NK-92 treated with Interleukin-12 subunit alpha and Interleukin-12 subunit beta, amount 100 ng/mL, for 24 hours (cell line): ENCODE data around the gene PBLD.

Experiments
- DNase-seq: peaks from one replicate; lab custom pipeline; 2025; lab: John Stamatoyannopoulos, UW

The PBLD gene

DNA sequence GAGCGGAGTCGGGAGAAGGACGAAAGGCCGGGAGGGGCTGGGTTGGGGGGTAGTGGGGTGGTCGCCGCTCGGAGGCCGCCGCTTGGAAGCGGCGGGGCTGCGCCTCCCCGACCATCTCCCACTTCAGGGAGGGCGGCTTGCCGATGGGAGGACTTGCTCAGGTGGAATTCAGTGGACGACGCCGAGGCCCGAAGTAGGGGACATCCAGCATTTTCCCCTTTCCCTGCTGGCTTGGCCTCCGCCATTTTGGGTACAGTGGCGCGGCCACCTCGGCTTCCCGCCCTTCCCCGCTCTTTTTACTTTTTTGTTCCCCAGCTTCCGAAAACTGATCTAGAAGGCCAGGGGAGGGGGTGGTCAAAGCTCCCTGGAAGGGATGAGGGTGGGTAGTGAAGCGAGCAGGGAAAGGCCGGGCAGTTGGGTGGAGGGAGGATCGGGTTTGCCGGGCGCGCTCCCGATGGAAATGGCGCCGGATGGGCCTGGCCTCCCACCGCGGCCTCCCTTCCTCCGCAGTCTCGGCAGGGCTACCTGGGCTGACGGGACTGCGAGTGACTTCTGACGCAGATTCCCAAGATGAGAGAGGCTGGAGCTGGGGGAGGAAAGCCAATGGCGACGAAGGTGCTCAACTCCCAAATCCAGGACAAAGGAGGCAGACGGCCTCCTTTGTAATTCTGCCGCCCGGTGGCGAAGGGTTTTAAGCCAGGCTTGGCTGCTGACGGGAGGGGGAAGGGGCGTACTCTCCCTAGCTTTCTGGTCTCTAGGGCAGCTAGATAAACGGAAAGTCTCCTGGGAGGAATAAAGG is at the start of gene PBLD:
PBLD (minus strand) TSS at position 670 of the 799 bp plus-strand sequence. CDS start 26,084 bp downstream, outside the sequence.
- peak; percentile 51 for DNase-seq

DNA sequence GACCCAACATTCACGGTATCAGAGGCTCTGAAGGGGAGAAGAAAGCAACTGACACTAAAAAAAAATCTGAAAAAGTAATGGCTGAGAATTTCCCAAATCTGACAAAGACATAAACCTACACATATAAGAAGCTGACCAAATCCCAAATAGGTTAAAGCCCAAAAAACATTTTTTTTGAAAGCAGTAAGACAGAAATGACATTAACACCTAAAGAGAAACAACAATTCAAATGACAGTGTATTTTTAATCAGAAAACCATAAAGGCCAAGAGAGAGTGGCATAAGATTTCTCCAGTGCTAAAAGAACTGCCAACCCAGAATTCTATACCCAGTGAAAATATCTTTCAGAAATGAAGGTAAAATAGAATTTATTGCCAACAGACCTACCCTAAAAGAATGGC is 38.9 kb upstream of the PBLD start:
- no peak for DNase-seq

DNA sequence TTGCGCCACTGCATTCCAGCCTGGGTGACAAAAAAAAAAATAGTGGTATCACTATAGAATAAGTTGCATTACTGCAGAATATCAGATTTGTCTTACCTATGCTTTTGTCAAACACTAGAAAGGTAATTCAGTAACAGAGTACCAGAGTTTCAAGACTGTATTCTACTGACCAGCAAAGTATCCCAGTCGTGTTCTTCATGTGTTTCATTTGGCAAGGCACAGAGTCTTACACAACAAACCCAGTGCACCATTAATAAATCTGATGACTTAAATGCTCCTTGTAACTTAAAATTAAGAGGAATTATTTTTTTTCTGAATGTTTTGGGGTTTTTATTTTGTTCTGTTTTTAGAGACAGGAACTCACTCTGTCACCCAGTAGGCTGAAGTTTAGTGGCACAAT is 34.4 kb upstream of the PBLD start:
- no peak for DNase-seq

DNA sequence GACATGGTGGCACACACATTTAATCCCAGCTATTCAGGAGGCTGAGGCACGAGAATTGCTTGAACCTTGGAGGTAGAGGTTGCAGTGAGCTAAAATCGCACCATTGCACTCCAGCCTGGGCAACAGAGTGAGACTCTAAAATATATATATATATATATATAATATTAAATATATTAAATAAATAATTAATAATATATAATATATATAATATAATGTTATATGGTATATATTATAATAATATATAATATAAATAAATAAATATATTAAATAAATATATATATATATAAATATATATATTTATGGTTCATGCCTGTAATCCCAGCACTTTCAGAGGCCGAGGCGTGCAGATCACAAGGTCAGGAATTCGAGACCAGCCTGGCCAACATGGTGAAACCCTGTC is 33.9 kb upstream of the PBLD start:
- no peak for DNase-seq

DNA sequence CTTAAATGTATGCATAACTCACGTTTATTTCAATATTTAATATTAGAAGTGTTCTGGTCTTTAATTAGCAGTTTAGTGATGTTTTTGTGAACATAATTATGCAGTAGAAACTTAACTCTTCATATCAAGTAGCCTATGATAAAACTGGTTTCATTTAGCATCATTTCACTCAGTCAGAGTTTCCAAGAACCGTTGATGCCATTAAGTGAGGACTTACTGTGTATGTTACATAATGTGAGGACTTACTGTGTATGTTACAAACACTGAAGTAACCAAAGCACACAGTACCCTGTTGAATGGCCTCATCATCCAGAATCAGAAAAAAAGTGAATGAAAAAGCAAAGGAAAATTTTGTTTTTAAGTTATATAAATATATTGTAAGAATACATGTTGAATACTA is 32.9 kb upstream of the PBLD start:
- no peak for DNase-seq

DNA sequence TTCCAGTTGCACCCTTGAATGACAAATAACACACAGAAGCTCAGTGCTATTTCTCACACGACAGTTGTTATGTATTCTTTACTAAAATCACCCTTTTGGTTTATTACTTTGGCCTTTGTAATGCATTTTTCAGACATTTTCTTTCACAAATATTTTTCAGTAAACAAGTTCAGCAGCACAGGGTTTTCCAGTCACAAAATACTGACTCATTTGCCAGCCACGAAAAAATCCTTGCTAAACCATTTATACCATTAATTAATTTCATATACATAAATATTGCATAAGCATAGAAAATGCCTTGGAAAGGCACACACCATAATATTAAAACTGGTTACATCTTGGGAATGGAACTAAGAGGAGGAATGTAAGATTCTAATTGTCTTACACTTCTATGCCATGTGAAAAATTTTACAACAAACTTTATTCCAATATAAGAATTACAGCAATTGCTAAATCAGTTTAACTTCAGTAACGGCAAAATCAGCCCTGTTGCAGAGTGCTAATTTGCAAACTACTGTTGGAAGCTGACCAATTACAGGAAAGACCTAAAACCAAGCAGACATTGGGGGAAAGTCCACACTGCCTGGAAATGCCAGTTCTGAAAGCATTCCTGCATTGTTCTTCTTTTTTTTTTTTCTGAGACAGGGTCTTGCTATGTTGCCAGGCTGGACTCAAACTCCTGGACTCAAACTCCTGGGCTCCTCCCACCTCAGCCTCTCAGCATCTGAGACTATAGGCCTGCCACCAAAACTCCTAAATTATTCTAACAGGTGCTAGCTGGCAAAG is 31.6 kb upstream of the PBLD start:
- DNase-seq = no peak

DNA sequence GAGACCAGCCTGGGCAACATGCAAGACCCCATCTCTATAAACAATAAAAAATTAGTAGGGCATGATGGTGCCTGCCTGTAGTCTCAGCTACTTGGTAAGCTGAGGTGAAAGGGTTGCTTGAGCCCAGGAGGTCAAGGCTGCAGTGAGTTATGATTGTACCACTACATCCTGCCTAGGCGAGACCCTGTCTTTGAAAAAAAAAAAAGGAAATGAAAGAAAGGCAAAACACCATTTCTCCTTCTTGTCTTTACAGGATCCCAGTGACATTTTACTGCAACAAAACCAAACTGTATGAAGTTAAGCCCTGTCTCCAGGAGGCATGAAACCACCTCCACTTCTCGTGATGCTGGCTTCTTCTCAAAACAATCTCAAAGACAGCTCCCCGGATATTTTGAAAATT is 29.9 kb upstream of the PBLD start:
- no peak for DNase-seq

DNA sequence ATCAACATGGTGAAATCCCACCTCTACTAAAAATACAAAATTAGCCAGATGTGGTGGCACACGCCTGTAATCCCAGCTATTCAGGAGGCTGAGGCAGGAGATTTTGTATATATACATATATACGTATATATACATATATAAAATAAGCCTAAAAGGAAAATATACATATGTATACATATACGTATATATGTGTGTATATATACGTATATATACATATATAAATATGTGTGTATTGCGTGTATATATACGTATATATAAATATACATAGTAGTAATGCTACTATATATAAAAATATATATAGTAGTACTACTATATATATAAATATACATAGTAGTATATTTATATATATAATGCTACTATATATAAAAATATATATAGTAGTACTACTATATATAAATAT is 26.5 kb upstream of the PBLD start:
- DNase-seq = no peak

DNA sequence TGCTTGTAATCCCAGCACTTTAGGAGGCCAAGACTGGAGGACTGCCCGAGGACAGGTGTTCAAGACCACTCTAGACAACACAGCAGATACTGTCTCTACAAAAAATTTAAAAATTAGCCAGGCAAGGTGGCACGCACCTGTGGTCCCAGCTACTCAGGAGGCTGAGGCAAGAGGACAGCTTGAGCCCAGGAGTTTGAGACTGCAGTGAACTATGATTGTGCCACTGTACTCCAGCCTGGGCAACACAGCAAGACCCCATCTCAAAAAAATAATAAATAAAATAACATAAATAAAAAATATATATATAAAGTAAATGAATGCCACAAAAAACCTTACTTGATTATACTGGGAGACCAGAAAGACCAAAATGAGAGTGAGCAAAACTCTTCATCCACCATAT is 20.8 kb upstream of the PBLD start:
- DNase-seq = no peak

DNA sequence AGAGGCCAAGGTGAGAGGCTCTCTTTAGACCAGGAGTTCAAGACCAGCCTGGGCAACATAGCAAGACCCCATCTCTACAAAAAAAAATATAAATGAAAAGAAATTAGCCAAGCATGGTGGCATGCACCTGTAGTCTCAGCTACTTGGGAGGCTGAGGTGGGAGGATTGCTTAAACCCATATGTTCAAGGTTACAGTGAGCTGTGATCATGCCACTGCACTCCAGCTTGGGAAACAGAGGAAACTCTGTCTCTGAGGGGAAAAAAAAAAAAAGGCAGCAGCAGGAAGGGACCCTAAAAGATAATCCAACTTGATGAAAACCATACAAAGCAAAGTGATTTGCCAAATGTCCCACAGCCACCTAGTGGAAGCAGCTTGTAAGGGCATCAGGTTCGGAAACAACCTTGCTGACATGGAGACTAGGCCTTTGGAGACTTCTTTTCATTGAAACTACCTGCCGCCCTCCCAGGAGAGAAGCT is 15.6 kb upstream of the PBLD start:
- DNase-seq = peak; percentile 3

DNA sequence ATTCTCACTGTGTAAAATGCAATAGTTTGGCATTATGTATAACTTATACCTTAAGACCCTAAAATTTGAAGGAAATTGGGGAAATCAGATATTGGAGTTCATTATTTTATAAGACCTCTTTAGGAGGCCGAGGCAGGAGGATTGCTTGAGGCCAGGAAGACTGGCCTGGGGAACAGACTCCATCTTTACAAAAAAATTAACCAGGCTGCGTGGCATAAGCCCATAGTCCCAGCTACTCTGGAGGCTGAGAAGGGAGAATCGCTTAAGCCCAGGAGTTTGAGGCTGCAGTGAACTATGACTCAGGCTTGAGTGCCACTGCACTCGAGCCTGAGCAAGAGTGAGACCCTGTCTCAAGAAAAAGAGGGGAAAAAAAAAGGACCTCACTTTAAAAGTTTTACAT is 14.0 kb upstream of the PBLD start:
- DNase-seq = no peak

DNA sequence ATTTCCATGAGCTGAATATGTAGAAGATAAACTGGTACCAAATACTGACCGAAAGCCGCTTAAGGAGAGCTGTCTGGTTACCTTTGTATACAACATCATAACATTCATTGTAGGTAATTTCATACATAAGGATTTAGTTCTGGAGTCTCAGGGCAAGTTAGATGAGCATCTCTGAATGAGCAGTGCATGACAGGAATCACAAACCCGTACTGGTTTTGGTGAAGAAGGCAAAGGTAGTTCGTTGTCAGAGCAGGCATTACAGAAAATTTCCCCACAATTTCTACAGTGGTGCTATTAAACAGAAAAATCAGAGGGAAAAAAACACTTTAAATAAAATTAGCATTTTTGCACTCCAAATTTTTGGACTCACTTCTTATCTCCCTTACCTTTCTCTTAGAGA is 12.9 kb upstream of the PBLD start:
- no peak for DNase-seq

DNA sequence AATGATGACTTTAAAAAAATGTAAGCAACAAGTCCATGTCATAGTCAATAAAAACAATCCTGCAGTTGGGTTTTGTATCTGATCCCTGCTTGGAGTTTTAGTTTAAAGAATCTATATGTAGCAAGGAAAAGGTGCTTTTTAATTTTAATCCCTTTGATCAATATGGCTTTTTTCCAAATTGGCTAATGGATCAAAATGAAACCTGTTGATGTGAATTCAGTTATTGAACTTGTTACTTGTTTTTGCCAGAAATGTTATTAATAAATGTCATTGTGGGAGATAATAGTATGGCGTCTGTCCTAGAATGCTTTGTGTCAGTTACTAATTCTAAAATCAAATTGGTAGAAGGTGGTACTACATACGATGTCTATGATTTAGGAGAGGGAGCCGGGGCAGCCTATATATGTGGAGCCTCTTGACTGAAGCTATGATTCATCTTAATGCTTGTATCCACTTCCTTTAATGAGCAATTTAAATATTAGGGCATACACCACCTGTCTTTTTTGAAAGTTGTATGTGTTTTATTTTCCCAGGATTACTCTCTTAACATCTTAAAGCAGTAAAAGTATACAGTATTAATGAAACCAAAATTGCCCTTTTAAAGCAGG is 10.3 kb upstream of the PBLD start:
- DNase-seq = no peak

DNA sequence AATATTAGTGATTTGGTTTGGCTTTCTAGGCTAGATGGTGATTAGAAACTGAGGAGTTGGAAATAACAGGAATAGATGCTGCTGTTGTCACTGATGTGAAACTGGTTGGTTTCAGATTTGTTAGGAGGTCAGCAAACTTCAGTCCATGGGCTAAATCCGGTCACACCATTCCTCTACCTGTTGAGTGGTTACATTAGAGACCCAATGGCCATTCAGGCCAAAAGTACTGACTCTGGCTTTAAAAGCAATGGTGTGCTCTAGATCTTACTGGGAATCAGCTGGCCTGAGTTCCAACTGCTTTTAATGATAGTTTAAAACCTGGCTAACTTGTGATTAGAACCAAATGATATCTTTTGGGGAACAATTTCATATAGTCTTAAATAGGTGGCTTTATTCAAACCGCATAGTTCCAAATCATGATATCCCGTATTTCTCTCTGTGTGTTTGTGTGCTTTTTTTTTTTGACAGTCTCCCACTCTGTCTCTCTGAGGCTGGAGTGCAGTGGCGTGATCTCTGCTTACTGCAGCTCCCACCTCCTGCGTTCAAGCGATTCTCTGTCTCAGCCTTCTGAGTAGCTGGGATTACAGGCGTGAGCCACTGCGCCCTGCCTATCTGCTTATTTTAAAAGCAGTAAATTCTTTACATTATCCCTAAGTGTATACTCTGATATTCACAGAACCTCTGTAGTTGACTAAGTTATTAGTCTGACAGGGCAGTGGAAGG is 7.8 kb upstream of the PBLD start:
- DNase-seq = no peak

DNA sequence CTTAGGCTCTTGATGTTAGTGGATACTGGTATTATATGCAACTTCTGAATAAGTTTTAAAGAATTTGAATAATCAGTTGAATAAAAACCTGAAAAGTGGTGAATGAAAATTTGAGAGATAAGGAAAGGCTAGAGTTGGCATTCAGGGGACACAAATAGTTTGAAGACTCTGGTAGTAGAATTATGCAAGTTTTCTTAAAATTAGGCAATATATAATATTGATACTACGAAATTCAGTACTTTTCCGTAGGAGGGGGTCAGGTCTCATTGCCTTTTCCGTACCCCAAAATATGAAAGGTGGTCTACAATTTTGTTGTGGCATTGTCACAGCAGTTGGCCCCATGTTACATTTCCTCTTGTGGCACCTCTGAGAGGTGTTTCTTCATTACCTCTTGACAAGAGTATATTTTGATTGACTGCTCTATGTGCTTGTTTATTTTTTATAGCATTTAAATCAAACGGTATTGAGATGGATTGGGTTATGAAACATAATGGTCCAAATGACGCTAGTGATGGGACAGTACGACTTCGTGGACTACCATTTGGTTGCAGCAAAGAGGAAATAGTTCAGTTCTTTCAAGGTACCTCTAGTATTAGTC is 4.1 kb upstream of the PBLD start:
- no peak for DNase-seq

DNA sequence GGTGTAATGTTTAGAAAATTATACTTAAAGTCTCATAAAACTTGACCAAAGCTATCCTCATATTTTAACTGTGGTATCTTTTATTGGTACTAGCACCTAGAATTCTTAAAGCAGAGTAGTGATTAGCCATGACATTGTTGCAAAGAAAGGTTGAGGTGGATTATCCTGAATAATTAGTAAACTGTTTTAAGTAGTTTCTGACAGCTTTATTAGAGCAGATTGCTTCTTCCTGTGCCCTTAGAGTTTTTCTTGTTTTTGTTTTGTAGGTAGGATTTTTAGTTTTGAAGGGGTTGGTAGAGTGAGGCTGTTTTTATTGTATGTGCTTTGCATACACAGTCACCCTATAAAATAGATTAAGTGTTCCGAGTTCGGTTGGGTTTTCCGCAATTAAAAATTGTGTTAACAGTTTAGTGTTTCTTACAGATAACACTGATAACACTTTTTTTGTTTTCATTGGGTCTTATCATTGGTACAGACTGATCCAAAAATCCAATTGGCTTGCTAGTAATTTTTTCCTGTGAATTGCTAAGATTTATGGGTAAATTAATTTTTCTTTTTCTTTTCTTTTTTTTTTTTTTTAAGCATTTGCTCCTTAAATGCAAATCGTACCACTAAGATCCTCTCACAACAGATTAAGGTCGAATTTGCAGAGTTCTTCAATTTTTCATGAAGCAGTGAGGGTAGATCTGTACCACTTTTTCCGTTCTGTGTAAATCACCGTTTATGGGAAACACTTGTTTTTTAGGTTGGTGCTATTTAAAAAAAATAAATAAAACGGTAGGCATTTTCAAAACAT is 2.1 kb upstream of the PBLD start:
- DNase-seq = no peak

DNA sequence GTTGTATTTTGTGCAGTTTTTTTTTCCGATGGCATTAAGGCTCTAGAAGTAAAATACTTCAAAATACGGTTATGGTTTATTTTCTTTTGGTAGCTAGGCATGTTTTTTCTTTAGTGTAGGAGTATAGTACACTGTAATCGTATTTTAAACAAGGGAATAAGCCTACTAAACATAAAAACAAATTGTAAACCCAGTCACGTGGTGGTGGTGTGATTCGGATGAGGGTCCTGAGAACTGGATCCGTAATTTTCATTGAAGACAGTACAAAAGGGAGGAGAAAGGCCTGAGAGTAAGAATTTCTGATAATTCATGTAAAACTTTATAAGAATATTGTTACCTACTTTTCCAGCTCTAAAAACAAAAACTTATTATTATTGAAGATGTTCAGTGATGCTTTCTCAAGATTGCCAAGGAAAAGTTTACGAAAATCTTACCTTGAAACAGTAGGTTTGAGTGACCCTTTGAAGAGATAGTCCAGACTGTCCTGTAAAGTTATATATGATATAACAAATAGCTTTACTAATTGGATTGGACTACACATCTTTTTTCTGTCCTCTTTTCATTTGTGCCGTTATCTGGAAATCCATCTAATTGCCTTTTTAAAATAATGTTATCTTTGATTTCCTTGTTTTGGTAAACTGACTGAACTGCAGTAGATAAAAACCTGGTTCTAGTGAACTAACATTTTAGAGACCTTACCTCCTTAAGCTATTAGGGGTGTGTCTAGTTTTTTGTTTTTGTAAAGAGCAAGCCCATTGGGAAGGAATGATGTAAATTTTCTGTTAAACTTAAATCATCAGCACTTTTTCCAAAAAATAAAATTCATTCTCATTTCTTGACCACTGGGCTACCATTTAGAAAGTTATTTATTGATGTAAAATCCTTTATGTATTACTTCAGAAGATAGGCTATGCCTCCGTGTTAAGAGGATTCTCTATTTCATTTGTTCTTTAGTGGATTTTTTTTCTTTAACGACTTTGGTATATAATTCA is 1.0 kb upstream of the PBLD start:
- DNase-seq = no peak

DNA sequence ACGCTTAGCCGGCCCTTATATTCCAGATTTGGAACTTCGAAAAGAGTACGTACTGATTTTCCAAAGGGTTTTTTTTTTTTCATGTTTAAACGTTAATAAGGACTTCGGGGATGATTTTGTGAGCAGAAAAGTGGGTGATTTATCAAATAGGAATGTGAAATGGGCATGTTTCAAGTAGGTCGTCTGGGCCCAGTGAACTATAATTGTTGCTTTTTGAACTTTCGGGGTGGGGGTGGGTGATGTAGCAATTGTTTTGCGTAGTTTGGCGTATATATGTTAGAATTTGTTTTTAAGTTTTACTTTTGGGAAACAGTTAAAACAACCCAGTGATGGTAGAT is 299 bp upstream of the PBLD start:
- DNase-seq = no peak

DNA sequence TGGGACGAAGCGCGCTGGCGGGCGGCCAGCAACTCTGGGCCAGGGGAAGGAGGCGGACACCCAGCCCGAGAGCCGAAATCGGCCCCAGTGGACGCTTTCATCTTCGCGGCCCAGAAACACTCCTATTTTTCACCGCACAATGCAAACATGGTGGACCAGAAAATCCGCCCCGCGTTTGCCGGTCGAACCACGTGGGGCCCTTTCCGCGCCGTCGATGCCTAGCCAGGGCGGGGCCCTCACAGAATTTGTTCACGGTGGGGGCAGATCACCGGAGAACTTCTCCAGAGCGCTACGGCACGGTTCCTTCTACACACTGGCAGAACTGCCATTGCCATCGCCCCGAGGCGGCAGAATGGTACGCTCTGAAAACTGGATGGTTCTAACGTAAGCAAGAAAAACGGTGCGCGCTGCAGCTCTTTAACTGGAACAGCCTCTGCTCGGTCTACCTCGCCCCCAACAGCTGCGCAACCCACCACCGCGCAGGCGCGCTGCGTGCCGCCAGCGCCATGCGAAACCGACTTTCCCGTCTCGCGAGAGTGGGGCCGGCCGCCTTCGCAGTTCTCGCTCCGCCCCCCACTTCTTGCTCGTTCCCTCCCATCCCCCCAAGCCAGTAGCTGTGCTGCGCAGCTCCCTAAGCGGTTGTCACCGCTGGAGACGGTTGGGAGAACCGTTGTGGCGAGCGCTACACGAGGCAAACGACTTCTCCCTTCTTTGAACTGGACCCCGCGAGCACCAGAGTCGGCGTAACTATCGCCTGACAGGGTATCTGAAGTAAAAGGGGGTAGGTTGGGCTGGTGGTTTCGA is 1.1 kb downstream of the PBLD start, which contains the start of gene HNRNPH3:
HNRNPH3 (plus strand) TSS at position 610 of the 804 bp plus-strand sequence. CDS start 5,158 bp downstream, outside the sequence.
- peak; percentile 93 for DNase-seq
